Measurements from ENCODE around the gene ZBTB7C. TPM values are rescaled to one million over a fixed set of nuclear protein-coding genes. Genes with fewer than 3 reads are reported as not detected.

The ZBTB7C gene
- total RNA-seq, 1 donor, result not detected

DNA sequence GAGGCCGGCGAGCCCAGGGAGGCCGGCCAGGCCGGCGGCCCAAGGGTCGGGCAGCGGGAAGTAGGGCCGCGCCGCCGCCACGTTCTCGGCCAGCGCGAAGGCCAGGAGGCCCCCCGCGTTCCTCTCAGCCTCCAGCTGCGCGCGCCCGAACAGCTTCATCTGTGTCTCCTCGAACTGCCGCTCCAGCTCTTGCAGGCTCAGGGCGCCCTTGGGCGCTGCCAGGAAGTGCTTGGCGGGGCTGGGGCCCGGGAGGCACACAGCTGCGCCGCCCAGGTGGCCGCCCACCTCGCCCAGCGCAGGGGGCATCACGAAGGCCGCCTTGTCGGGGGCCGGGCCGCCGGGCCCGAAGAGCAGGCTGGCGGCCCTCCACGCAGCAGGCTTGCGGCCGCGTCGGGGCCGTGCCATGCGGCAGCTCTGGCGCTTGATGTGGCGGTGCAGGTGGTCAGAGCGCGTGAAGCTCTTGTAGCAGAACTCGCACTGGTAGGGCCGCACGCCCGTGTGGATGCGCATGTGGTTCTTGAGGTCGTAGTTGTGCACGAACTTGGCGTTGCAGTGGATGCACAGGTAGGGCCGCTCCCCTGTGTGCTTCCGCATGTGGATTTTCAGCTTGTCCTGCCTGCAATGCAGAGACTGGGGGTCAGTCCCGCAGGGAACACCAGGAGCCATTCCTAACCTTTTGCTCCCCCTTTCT lies 379.7 kb downstream of the ZBTB7C start:
- TF ChIP-seq CTCF (IDR thresholded peaks at IDR 0.05; ENCODE audit: insufficient read depth, low read depth, low read length), result no peak
- no peak overlapping the region for H3K4me3 ChIP-seq (ENCODE audit: low read depth, low read length)
- no peak for DNase-seq (ENCODE audit: low read depth)

DNA sequence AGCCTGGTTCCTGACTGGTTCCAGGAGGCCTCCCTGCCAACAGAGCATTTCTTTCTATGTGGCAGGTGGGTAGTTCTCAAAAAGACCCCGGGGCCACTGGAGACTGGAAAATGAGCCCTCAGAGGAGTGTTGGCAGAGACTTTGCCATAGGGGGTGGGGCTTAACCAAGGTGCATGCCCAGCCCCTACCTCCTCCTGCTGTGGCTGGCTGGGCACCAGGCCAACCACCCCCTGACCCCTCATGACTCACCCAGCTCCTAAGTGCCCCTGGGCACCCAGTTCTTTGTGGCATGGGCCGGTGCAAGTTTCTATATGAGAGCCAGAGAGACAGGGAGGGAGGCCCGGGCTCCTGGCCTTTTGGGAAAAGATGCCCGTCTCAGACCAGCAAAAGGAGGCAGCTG lies 380.5 kb downstream of the ZBTB7C start:
- TF ChIP-seq CTCF (IDR thresholded peaks at IDR 0.05; ENCODE audit: insufficient read depth, low read depth, low read length), result no peak
- H3K4me3 ChIP-seq (ENCODE audit: low read depth, low read length), result no peak overlapping the region
- DNase-seq (ENCODE audit: low read depth), result no peak

DNA sequence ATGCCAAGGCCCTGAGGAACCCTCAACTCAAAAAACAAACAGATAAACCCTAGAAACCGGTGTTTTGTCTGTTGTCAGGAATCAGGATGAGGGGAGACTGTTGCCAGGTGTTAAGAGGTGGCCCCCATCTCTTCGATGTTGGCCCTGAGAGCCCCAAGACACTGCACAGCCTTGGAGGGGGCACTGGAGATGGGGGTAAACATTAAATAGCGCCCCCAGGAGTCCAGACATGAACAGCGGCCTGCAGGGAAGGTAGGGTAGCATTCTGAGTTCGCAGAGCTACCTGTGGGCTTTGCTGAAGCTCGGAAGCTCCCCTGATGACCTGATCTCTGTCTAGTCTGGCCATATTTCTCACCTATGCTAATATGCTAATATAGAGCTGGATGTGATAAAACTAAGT lies 381.1 kb downstream of the ZBTB7C start:
- no peak overlapping the region for H3K4me3 ChIP-seq (ENCODE audit: low read depth, low read length)
- TF ChIP-seq CTCF (IDR thresholded peaks at IDR 0.05; ENCODE audit: insufficient read depth, low read depth, low read length), result no peak
- no peak for DNase-seq (ENCODE audit: low read depth)

- no peak for TF ChIP-seq CTCF (IDR thresholded peaks at IDR 0.05; ENCODE audit: insufficient read depth, low read depth, low read length)
- DNase-seq (ENCODE audit: low read depth), result no peak
Measured at GRCh38 chr18:48027401-48027963, 381.7 kb downstream of the ZBTB7C start.

DNA sequence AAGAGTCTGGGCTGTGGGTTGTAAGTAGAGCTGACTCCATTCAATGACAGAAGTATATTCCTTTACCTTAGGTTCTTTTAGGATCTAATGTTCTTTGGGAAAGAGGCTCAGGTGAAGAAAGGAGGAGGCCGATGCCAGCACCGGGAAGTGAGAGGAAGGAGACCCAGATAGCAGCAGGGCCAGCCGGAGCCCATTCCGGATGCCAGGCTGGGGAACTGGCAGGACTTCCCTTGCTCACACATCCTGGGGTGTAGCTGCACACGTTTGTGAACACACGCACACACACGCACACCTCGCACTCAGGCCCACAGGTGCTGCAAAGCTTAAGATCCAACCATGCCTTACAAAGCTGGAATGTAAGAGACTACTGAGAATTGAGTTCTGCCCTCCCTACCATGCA lies 383.0 kb downstream of the ZBTB7C start:
- no peak for DNase-seq (ENCODE audit: low read depth)
- no peak for TF ChIP-seq CTCF (IDR thresholded peaks at IDR 0.05; ENCODE audit: insufficient read depth, low read depth, low read length)
- H3K4me3 ChIP-seq (ENCODE audit: low read depth, low read length), result no peak overlapping the region

More at GRCh38 chr18:48027401-48027963, 381.7 kb downstream of the ZBTB7C start:
- no peak overlapping the region for H3K4me3 ChIP-seq (ENCODE audit: low read depth, low read length)

DNA sequence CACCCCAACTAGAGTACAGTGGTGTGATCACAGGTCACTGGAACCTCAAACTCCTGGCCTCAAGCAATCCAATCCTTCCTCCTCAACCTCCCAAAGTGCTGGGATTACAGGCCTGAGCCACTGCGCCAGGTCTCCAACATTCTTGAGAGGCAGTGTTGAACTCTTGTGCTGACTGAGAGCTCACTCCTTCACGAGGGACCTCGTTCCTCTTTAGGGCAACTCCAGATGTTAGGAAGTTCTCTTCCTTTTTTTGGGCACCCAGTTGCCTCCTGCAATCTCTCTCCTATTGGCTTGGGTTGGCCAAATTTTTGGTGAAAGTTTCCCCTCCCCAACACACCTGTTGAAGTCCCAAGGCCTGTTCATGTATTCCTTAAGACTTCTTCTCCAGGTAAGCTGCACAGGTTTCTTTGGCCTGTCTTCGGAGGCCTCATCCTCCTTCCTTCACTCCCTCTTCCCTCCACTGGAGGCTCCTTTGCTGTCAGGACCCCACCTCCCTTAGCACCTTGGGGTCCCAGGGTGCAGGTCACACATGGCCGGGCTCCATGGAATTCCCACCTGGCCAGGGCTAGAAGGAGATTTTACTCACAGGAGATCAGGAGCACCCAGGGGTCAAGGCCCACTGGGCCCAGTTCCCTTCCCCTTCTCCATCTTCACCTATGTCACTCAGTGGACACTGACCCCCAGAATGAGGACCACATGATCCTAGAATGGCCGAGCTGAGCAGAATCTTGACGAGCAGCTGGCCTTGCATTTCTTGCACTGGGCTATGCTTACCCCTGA lies 384.1 kb downstream of the ZBTB7C start:
- no peak overlapping the region for H3K4me3 ChIP-seq (ENCODE audit: low read depth, low read length)
- TF ChIP-seq CTCF (IDR thresholded peaks at IDR 0.05; ENCODE audit: insufficient read depth, low read depth, low read length), result no peak
- no peak for DNase-seq (ENCODE audit: low read depth)
